ENCODE results near the gene NCL.

Gene NCL

GRCh38 chr2:231463698-231464575, at the start of gene NCL:
Gene NCL (minus strand): TSS chr2:231464484. CDS start chr2:231464353, 131 bp downstream.
- Histone ChIP-seq H3K9me3 (ENCODE audit: low read depth, low read length) (no peaks in the 10 kb centered on the region), H3K4me3 (peak within 1 kb of the TSS; percentile 82), H3K36me3 (ENCODE audit: insufficient read depth, low read length) (peaks cover 49% of the 10 kb centered on the region), H3K9ac (ENCODE audit: insufficient read length) (peak within 1 kb of the TSS; percentile 98), H3K27ac (peak within 1 kb of the TSS; percentile 95)
- DNase-seq (ENCODE audit: low read depth, low spot score), result peak; percentile 70
- TF ChIP-seq FOXP2 (optimal IDR thresholded peaks at IDR 0.05; ENCODE audit: control extremely low read depth, extremely low read length, insufficient read depth) (no peak), EZH2 (IDR thresholded peaks at IDR 0.05) (no peak), POLR2AphosphoS5 (IDR thresholded peaks at IDR 0.05; ENCODE audit: borderline replicate concordance, low read depth, low read length) (peak; percentile 99)

GRCh38 chr2:231513746-231514224, 49.5 kb upstream of the NCL start:
- Histone ChIP-seq H3K27ac (peak overlapping the region; percentile 83), H3K9ac (ENCODE audit: insufficient read length) (peak overlapping the region; percentile 96)
- TF ChIP-seq EZH2 (IDR thresholded peaks at IDR 0.05), result no peak
- no peak for TF ChIP-seq FOXP2 (optimal IDR thresholded peaks at IDR 0.05; ENCODE audit: control extremely low read depth, extremely low read length, insufficient read depth)
- no peak for TF ChIP-seq POLR2AphosphoS5 (IDR thresholded peaks at IDR 0.05; ENCODE audit: borderline replicate concordance, low read depth, low read length)

GRCh38 chr2:231512222-231512621, 47.9 kb upstream of the NCL start:
- Histone ChIP-seq H3K27ac (no peak overlapping the region), H3K36me3 (ENCODE audit: insufficient read depth, low read length) (no peaks in the 10 kb centered on the region), H3K9me3 (ENCODE audit: low read depth, low read length) (no peaks in the 10 kb centered on the region), H3K4me3 (no peak overlapping the region), H3K9ac (ENCODE audit: insufficient read length) (no peak overlapping the region)
- no peak for DNase-seq (ENCODE audit: low read depth, low spot score)
- TF ChIP-seq POLR2AphosphoS5 (IDR thresholded peaks at IDR 0.05; ENCODE audit: borderline replicate concordance, low read depth, low read length), result no peak
- no peak for TF ChIP-seq EZH2 (IDR thresholded peaks at IDR 0.05)
- no peak for TF ChIP-seq FOXP2 (optimal IDR thresholded peaks at IDR 0.05; ENCODE audit: control extremely low read depth, extremely low read length, insufficient read depth)

More at GRCh38 chr2:231513746-231514224, 49.5 kb upstream of the NCL start:
- no peaks in the 10 kb centered on the region for H3K36me3 ChIP-seq (ENCODE audit: insufficient read depth, low read length)
- H3K9me3 ChIP-seq (ENCODE audit: low read depth, low read length), result no peaks in the 10 kb centered on the region
- no peak for DNase-seq (ENCODE audit: low read depth, low spot score)
- H3K4me3 ChIP-seq, result peak overlapping the region; percentile 98

- TF ChIP-seq EZH2 (IDR thresholded peaks at IDR 0.05) (no peak), POLR2AphosphoS5 (IDR thresholded peaks at IDR 0.05; ENCODE audit: borderline replicate concordance, low read depth, low read length) (no peak), FOXP2 (optimal IDR thresholded peaks at IDR 0.05; ENCODE audit: control extremely low read depth, extremely low read length, insufficient read depth) (no peak)
- Histone ChIP-seq H3K36me3 (ENCODE audit: insufficient read depth, low read length) (peaks cover 4% of the 10 kb centered on the region; the same call in 1 of the 2 replicates), H3K27ac (no peak overlapping the region), H3K4me3 (no peak overlapping the region), H3K9me3 (ENCODE audit: low read depth, low read length) (no peaks in the 10 kb centered on the region), H3K9ac (ENCODE audit: insufficient read length) (no peak overlapping the region)
- DNase-seq (ENCODE audit: low read depth, low spot score), result no peak
Observed at GRCh38 chr2:231503766-231504165, 39.5 kb upstream of the NCL start.

GRCh38 chr2:231502596-231502995, 38.3 kb upstream of the NCL start:
- no peak for DNase-seq (ENCODE audit: low read depth, low spot score)
- Histone ChIP-seq H3K27ac (no peak overlapping the region), H3K9me3 (ENCODE audit: low read depth, low read length) (no peaks in the 10 kb centered on the region), H3K9ac (ENCODE audit: insufficient read length) (no peak overlapping the region), H3K4me3 (no peak overlapping the region), H3K36me3 (ENCODE audit: insufficient read depth, low read length) (peaks cover 4% of the 10 kb centered on the region; the same call in 1 of the 2 replicates)
- no peak for TF ChIP-seq EZH2 (IDR thresholded peaks at IDR 0.05)
- TF ChIP-seq FOXP2 (optimal IDR thresholded peaks at IDR 0.05; ENCODE audit: control extremely low read depth, extremely low read length, insufficient read depth), result no peak
- no peak for TF ChIP-seq POLR2AphosphoS5 (IDR thresholded peaks at IDR 0.05; ENCODE audit: borderline replicate concordance, low read depth, low read length)

- H3K27ac ChIP-seq, result no peak overlapping the region
- H3K9ac ChIP-seq (ENCODE audit: insufficient read length), result no peak overlapping the region
- TF ChIP-seq EZH2 (IDR thresholded peaks at IDR 0.05), result no peak
- no peak for TF ChIP-seq FOXP2 (optimal IDR thresholded peaks at IDR 0.05; ENCODE audit: control extremely low read depth, extremely low read length, insufficient read depth)
- TF ChIP-seq POLR2AphosphoS5 (IDR thresholded peaks at IDR 0.05; ENCODE audit: borderline replicate concordance, low read depth, low read length), result no peak
Observed at GRCh38 chr2:231497651-231498050, 33.4 kb upstream of the NCL start.

GRCh38 chr2:231494669-231495068, 30.4 kb upstream of the NCL start:
- no peaks in the 10 kb centered on the region for H3K9me3 ChIP-seq (ENCODE audit: low read depth, low read length)
- TF ChIP-seq POLR2AphosphoS5 (IDR thresholded peaks at IDR 0.05; ENCODE audit: borderline replicate concordance, low read depth, low read length), result no peak
- TF ChIP-seq EZH2 (IDR thresholded peaks at IDR 0.05), result no peak
- TF ChIP-seq FOXP2 (optimal IDR thresholded peaks at IDR 0.05; ENCODE audit: control extremely low read depth, extremely low read length, insufficient read depth), result no peak
- DNase-seq (ENCODE audit: low read depth, low spot score), result no peak
- H3K36me3 ChIP-seq (ENCODE audit: insufficient read depth, low read length), result no peaks in the 10 kb centered on the region
- no peak overlapping the region for H3K9ac ChIP-seq (ENCODE audit: insufficient read length)
- H3K27ac ChIP-seq, result no peak overlapping the region
- no peak overlapping the region for H3K4me3 ChIP-seq

More at GRCh38 chr2:231497651-231498050, 33.4 kb upstream of the NCL start:
- no peaks in the 10 kb centered on the region for H3K36me3 ChIP-seq (ENCODE audit: insufficient read depth, low read length)
- no peak for DNase-seq (ENCODE audit: low read depth, low spot score)
- H3K9me3 ChIP-seq (ENCODE audit: low read depth, low read length), result no peaks in the 10 kb centered on the region
- H3K4me3 ChIP-seq, result no peak overlapping the region

GRCh38 chr2:231490801-231491200, 26.5 kb upstream of the NCL start:
- no peak overlapping the region for H3K4me3 ChIP-seq
- no peak overlapping the region for H3K9ac ChIP-seq (ENCODE audit: insufficient read length)
- TF ChIP-seq FOXP2 (optimal IDR thresholded peaks at IDR 0.05; ENCODE audit: control extremely low read depth, extremely low read length, insufficient read depth) (no peak), EZH2 (IDR thresholded peaks at IDR 0.05) (no peak), POLR2AphosphoS5 (IDR thresholded peaks at IDR 0.05; ENCODE audit: borderline replicate concordance, low read depth, low read length) (no peak)

More at GRCh38 chr2:231490801-231491200, 26.5 kb upstream of the NCL start:
- no peak for DNase-seq (ENCODE audit: low read depth, low spot score)
- H3K27ac ChIP-seq, result no peak overlapping the region
- no peaks in the 10 kb centered on the region for H3K36me3 ChIP-seq (ENCODE audit: insufficient read depth, low read length)
- no peaks in the 10 kb centered on the region for H3K9me3 ChIP-seq (ENCODE audit: low read depth, low read length)
